ENCODE measurements around the gene TAF3. TPM values are rescaled to one million over a fixed set of nuclear protein-coding genes. Genes with fewer than 3 reads are reported as not detected.
A peak's percentile ranks its signal among the peaks of the same experiment; 100 is the strongest.

TAF3 gene
- total RNA-seq, 3 donors from 2014 or later, result 7.4 to 9.7 (median 9.2) TPM

DNA sequence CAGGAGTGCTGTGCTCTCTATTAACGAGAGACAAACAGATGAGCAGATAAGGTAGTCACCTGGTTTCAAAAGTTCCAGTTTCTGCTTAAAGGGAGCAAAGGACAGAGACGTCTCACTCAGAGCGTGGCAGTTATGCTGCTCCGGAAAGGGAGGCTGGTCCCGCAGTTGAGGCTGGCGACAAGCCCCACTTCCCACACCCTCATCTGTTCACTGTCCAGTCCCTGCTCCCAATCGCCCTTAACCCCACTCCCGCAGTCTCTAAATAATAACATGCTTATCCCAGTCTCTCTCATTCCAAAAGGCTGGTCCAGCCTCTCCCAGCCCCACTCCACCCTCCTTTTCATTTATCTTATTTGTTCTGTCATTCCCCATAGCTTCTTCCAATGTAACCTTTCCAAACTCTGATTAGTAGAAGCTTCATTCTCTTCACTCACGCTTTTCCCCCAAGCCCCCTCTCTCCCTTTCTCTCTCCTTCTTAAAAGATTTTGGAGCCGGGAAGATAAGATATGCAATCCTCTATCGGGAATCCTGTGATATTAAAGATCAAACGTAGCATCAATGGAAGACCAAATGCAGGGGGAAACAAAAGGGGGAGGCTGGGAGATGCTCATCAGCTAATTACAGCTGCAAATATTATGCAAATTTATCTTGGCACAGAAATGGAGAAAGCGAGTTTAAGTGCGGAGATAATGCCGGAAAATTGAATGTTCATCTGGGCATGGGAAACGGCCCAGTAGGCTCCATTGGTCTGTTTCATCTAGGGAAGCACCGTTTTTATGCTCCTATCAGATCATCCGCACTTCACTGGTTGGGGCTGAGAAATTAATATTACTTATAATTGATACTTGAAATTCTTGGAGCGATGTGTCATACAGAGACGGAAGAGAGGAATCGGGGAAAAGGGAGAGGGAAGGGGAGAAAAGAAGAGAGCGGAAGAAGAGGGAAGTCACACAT is 219.9 kb downstream of the TAF3 start:
- Histone ChIP-seq H3K4me3 (peak overlapping the region in 1 of 3 donors; percentile 31), H3K27ac (no peak overlapping the region), H3K36me3 (no peaks in the 10 kb centered on the region), H3K9me3 (no peaks in the 10 kb centered on the region), H3K27me3 (peaks cover 11 to 90% of the 10 kb centered on the region in 2 donors), H3K4me1 (peaks cover 0 to 4% of the 10 kb centered on the region in 2 donors)
- DNase-seq (ENCODE audit: low spot score in 2 of 2), result no peak
- TF ChIP-seq POLR2AphosphoS5 (IDR thresholded peaks at IDR 0.05) (no peak), POLR2A (IDR thresholded peaks at IDR 0.05) (no peak)
- TF ChIP-seq, protein P1, sequence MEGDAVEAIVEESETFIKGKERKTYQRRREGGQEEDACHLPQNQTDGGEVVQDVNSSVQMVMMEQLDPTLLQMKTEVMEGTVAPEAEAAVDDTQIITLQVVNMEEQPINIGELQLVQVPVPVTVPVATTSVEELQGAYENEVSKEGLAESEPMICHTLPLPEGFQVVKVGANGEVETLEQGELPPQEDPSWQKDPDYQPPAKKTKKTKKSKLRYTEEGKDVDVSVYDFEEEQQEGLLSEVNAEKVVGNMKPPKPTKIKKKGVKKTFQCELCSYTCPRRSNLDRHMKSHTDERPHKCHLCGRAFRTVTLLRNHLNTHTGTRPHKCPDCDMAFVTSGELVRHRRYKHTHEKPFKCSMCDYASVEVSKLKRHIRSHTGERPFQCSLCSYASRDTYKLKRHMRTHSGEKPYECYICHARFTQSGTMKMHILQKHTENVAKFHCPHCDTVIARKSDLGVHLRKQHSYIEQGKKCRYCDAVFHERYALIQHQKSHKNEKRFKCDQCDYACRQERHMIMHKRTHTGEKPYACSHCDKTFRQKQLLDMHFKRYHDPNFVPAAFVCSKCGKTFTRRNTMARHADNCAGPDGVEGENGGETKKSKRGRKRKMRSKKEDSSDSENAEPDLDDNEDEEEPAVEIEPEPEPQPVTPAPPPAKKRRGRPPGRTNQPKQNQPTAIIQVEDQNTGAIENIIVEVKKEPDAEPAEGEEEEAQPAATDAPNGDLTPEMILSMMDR (IDR thresholded peaks at IDR 0.05), result no peak
- intact Hi-C loops (cut with DNase I; ENCODE audit: low total_unique reads), result no loop called here

DNA sequence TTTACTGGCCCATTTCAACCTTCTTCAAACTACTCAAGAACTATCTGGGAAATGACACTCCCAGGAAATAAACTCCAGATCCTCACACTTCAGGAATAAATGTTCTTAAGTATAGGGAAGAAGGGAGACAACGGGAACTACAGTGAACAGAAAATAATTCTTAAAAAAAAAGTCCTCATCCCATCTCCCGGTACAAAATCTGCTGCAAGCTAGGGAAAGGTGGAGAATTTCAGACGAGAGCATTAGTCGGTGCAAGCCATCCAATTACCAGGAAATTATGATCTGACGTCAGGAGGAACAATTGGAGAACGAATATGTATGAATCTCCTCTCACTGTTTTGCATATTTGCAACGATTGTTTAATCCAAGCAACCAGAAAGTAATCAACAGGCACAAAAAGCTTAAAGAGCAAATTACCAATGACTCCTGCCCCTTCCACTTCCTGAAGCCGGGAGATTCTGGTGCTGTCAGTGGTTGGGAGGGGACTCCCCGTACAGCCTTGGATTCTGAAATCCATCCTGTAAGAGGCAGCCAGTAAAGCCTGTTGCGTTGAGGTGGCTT is 221.1 kb downstream of the TAF3 start:
- no peak for TF ChIP-seq POLR2A (IDR thresholded peaks at IDR 0.05)
- TF ChIP-seq, protein P1 (IDR thresholded peaks at IDR 0.05), result no peak
- TF ChIP-seq POLR2AphosphoS5 (IDR thresholded peaks at IDR 0.05), result no peak
- intact Hi-C loops (cut with DNase I; ENCODE audit: low total_unique reads), result no loop called here
- Histone ChIP-seq H3K27me3 (peaks cover 11 to 91% of the 10 kb centered on the region in 2 donors), H3K9me3 (no peaks in the 10 kb centered on the region), H3K36me3 (no peaks in the 10 kb centered on the region), H3K4me3 (no peak overlapping the region), H3K4me1 (no peaks in the 10 kb centered on the region), H3K27ac (no peak overlapping the region)
- DNase-seq (ENCODE audit: low spot score in 2 of 2), result no peak

DNA sequence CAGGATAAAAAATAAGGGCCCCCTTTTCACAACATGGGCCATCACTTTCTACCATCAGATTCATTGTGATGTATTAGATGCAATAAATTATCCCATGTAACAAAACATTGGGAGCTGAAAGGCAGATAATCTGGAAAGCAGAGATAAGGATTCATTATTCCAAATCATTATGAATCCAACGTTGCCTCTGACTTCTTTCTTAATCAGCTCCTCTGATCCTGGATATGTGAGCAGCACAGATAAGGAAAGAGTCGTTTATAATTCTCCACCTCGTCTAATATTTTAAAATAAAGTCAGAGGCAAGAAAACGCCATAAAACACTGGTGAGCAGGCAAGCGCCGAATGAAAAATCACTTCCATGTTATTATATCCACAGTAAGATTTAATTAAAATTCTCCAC is 222.3 kb downstream of the TAF3 start:
- Histone ChIP-seq H3K4me1 (no peaks in the 10 kb centered on the region), H3K27me3 (peaks cover 11 to 89% of the 10 kb centered on the region in 2 donors), H3K4me3 (no peak overlapping the region), H3K9me3 (no peaks in the 10 kb centered on the region), H3K36me3 (no peaks in the 10 kb centered on the region), H3K27ac (no peak overlapping the region)
- intact Hi-C loops (cut with DNase I; ENCODE audit: low total_unique reads), result no loop called here
- TF ChIP-seq, protein P1 (IDR thresholded peaks at IDR 0.05), result no peak
- TF ChIP-seq POLR2A (IDR thresholded peaks at IDR 0.05), result no peak
- no peak for DNase-seq (ENCODE audit: low spot score in 2 of 2)

DNA sequence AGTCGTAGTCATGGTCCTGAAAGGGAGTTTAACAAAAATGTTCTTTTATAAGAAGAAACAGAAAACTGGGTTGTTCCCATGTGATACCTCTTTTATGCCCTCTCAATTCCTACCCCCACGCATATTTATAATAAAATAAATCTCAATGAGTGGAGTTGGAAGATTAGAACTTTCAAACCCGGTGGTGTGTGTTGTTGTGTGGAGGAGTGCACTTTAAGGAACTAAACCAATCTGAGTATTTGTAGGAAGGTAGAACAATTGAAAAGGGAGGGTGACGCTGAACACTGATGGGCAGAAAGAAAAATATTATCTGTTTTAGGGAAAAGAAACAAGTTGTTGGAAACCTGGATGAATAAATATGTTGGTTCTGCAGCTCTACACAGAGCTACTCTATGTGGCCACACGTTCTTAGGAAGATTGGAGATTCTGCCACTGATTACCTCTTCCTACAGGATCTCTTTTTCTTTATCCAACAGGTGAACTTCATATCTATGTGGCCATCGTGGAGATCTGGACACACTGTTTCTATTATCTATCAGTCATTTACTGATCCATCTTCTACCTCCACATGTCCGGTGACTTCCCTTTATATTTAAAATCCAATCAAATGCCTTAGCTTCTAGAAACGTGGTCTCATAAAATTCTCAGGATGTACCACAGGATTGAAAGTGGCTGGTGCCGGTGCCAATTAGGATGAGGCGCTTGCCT is 223.1 kb downstream of the TAF3 start:
- TF ChIP-seq POLR2A (IDR thresholded peaks at IDR 0.05) (no peak), POLR2AphosphoS5 (IDR thresholded peaks at IDR 0.05) (no peak)
- TF ChIP-seq, protein P1 (IDR thresholded peaks at IDR 0.05), result no peak
- Histone ChIP-seq H3K36me3 (no peaks in the 10 kb centered on the region), H3K27me3 (peaks cover 5 to 88% of the 10 kb centered on the region in 2 donors), H3K9me3 (no peaks in the 10 kb centered on the region), H3K4me1 (no peaks in the 10 kb centered on the region), H3K4me3 (no peak overlapping the region), H3K27ac (no peak overlapping the region)
- no peak for DNase-seq (ENCODE audit: low spot score in 2 of 2)
- intact Hi-C loops (cut with DNase I; ENCODE audit: low total_unique reads), result no loop called here

All from breast epithelium (tissue), 4 donors.